NB4 (cell line): ENCODE measurements around the gene LRRC37A.
"Not testable (repeated sequence)": the region's sequence is repeated elsewhere in the genome, so short reads cannot be mapped to it uniquely, and the experiment has no call there.

Experiments
- CTCF ChIP-seq: IDR thresholded peaks from one replicate; pipeline ENCODE4 v1.5.1; 2012; ENCODE audit warnings: low read depth, low read length
- POLR2A ChIP-seq: IDR thresholded peaks from 2 replicates; pipeline ENCODE4 v1.6.1; 2011; ENCODE audit warnings: mild to moderate bottlenecking; ENCODE audit not compliant: insufficient read length; ENCODE audit errors: extremely low read depth

DNA sequence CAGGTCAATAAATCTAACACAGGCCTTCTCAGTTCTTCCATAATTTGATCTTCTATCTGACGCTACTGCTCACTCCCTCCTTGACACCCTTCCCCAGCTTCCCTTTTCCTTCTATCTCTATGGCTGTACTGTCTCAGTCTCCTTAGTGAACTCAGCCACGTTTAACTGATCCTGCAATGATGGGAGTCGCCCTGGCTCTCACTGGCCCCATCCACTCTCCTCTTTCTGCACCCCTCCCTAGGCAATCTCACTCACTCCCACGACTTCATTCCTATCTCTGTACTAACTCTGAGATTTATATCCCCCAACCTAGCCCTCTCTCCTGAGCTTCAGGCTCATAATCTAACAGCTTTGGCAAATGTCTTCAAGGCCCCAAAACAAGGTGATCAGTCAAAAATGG lies 58.9 kb downstream of the LRRC37A start:
- TF ChIP-seq POLR2A, CTCF: not testable (repeated sequence)
